ENCODE measurements around the gene ZBTB25. TPM values are rescaled to one million over a fixed set of nuclear protein-coding genes. Genes with fewer than 3 reads are reported as not detected.
A peak's percentile ranks its signal among the peaks of the same experiment; 100 is the strongest.

The ZBTB25 gene
- total RNA-seq, 6 donors from 2014 or later, result 5.9 to 31.4 (median 10.3) TPM

GRCh38 chr14:64515053-64515452, 11.4 kb upstream of the ZBTB25 start:
- TF ChIP-seq POLR2AphosphoS5 (IDR thresholded peaks at IDR 0.05) (no peak), CTCF (IDR thresholded peaks at IDR 0.05) (no peak), EP300 (IDR thresholded peaks at IDR 0.05) (no peak), POLR2A (IDR thresholded peaks at IDR 0.05) (no peak)
- DNase-seq (no peak), ATAC-seq (ENCODE audit: low FRiP score in 2 of 2) (no peak)
- no peaks in the 10 kb centered on the region for H3K9me3 ChIP-seq
- H3K4me1 ChIP-seq, result peaks cover 31 to 50% (median 39%) of the 10 kb centered on the region in 4 donors
- WGBS, 2 donors, result 57 to 58% methylated on average over 1 of the region's 1 CpG
- no peaks in the 10 kb centered on the region for H3K27me3 ChIP-seq
- no peak overlapping the region for H3K27ac ChIP-seq
- no peaks in the 10 kb centered on the region for H3K36me3 ChIP-seq
- no peak overlapping the region for H3K4me3 ChIP-seq

GRCh38 chr14:64513271-64513670, 9.6 kb upstream of the ZBTB25 start:
- peaks cover 35 to 68% (median 51%) of the 10 kb centered on the region in 4 donors for H3K4me1 ChIP-seq

GRCh38 chr14:64510825-64511671, 7.4 kb upstream of the ZBTB25 start:
- H3K4me1 ChIP-seq, result peaks cover 48 to 85% (median 70%) of the 10 kb centered on the region in 4 donors
- no peaks in the 10 kb centered on the region for H3K9me3 ChIP-seq
- DNase-seq (peak in 1 of 2 donors; percentile 71), ATAC-seq (ENCODE audit: low FRiP score in 2 of 2) (peak; percentile 88)
- no peak overlapping the region for H3K4me3 ChIP-seq
- 15 to 16% methylated on average over 4 of the region's 4 CpGs for WGBS, 2 donors
- H3K36me3 ChIP-seq, result no peaks in the 10 kb centered on the region
- TF ChIP-seq CTCF (IDR thresholded peaks at IDR 0.05) (peak; percentile 77 to 91 (median 84)), POLR2AphosphoS5 (IDR thresholded peaks at IDR 0.05) (no peak)
- peak overlapping the region in 3 of 4 donors; percentile 8 to 52 (median 49) for H3K27ac ChIP-seq
- H3K27me3 ChIP-seq, result no peaks in the 10 kb centered on the region

More at GRCh38 chr14:64513271-64513670, 9.6 kb upstream of the ZBTB25 start:
- TF ChIP-seq CTCF (IDR thresholded peaks at IDR 0.05) (no peak), POLR2AphosphoS5 (IDR thresholded peaks at IDR 0.05) (no peak), POLR2A (IDR thresholded peaks at IDR 0.05) (no peak), EP300 (IDR thresholded peaks at IDR 0.05) (no peak)
- DNase-seq (no peak), ATAC-seq (ENCODE audit: low FRiP score in 2 of 2) (no peak)
- Histone ChIP-seq H3K9me3 (no peaks in the 10 kb centered on the region), H3K27me3 (no peaks in the 10 kb centered on the region), H3K36me3 (no peaks in the 10 kb centered on the region), H3K27ac (no peak overlapping the region), H3K4me3 (no peak overlapping the region)
- 80 to 86% methylated on average over 2 of the region's 2 CpGs for WGBS, 2 donors

GRCh38 chr14:64509036-64509435, 5.4 kb upstream of the ZBTB25 start:
- Histone ChIP-seq H3K27ac (no peak overlapping the region), H3K4me3 (no peak overlapping the region), H3K9me3 (no peaks in the 10 kb centered on the region), H3K27me3 (no peaks in the 10 kb centered on the region), H3K36me3 (no peaks in the 10 kb centered on the region), H3K4me1 (peaks cover 44 to 77% (median 65%) of the 10 kb centered on the region in 4 donors)
- TF ChIP-seq POLR2AphosphoS5 (IDR thresholded peaks at IDR 0.05) (no peak), EP300 (IDR thresholded peaks at IDR 0.05) (no peak), POLR2A (IDR thresholded peaks at IDR 0.05) (no peak), CTCF (IDR thresholded peaks at IDR 0.05) (no peak)
- WGBS, 2 donors, result 66 to 82% methylated on average over 7 to 8 of the region's 8 CpGs
- DNase-seq (peak in 1 of 2 donors; percentile 35), ATAC-seq (ENCODE audit: low FRiP score in 2 of 2) (no peak)

All from upper lobe of left lung (tissue), 6 donors.